Retinal pigment epithelial cell (primary cell): ENCODE data around the gene ALAS1.
"Not testable (repeated sequence)": the region's sequence is repeated elsewhere in the genome, so short reads cannot be mapped to it uniquely, and the experiment has no call there.

Source experiments
- DNase-seq: peaks from one replicate; pipeline ENCODE4 v3.0.0-alpha.2; 2010; ENCODE audit warnings: low read depth
- H3K4me3 ChIP-seq: 2 replicates; pipeline ENCODE4 v1.5.1; 2011; ENCODE audit warnings: mild to moderate bottlenecking, low read length, control low read depth, moderate library complexity
- TF ChIP-seq, protein P1 (sequence below): conservative IDR thresholded peaks from 2 replicates; pipeline ENCODE4 v1.5.1; 2011; ENCODE audit warnings: low read depth, low read length, control low read depth, inconsistent platforms

ALAS1 gene

GRCh38 chr3:52177701-52178042 lies 20.3 kb upstream of the ALAS1 start:
- no peak for DNase-seq
- H3K4me3 ChIP-seq, result no peak overlapping the region
- TF ChIP-seq, protein P1, sequence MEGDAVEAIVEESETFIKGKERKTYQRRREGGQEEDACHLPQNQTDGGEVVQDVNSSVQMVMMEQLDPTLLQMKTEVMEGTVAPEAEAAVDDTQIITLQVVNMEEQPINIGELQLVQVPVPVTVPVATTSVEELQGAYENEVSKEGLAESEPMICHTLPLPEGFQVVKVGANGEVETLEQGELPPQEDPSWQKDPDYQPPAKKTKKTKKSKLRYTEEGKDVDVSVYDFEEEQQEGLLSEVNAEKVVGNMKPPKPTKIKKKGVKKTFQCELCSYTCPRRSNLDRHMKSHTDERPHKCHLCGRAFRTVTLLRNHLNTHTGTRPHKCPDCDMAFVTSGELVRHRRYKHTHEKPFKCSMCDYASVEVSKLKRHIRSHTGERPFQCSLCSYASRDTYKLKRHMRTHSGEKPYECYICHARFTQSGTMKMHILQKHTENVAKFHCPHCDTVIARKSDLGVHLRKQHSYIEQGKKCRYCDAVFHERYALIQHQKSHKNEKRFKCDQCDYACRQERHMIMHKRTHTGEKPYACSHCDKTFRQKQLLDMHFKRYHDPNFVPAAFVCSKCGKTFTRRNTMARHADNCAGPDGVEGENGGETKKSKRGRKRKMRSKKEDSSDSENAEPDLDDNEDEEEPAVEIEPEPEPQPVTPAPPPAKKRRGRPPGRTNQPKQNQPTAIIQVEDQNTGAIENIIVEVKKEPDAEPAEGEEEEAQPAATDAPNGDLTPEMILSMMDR, result no peak

DNA sequence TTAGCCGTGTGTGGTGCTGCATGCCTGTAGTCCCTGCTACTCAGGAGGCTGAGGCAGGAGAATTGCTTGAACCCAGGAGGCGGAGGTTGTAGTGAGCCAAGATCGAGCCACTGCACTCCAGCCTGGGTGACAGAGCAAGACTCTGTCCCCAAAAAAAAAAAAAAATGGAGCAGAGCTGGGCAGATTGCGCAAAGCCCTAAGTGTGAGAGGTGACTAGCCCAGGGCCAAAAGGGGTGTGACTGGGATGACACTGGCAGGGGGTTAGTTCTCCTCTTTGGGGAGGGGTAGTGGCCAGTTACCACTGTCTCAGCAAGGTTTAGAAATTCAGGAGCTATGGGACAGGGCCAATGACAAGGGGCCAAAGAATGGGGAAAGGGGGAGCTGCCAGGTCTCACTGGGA lies 19.8 kb upstream of the ALAS1 start:
- DNase-seq, H3K4me3 ChIP-seq: not testable (repeated sequence)

GRCh38 chr3:52178537-52178936 lies 19.4 kb upstream of the ALAS1 start:
- no peak overlapping the region for H3K4me3 ChIP-seq
- TF ChIP-seq, protein P1, result no peak
- DNase-seq, result no peak

GRCh38 chr3:52181543-52181942 lies 16.4 kb upstream of the ALAS1 start:
- TF ChIP-seq, protein P1, result no peak
- DNase-seq, result no peak

GRCh38 chr3:52182196-52182595 lies 15.8 kb upstream of the ALAS1 start:
- no peak overlapping the region for H3K4me3 ChIP-seq
- DNase-seq, result no peak
- TF ChIP-seq, protein P1, result no peak

More at GRCh38 chr3:52181543-52181942, 16.4 kb upstream of the ALAS1 start:
- no peak overlapping the region for H3K4me3 ChIP-seq

- TF ChIP-seq, protein P1, result no peak
- no peak overlapping the region for H3K4me3 ChIP-seq
- no peak for DNase-seq
Measured at GRCh38 chr3:52182691-52183090, 15.3 kb upstream of the ALAS1 start.

DNA sequence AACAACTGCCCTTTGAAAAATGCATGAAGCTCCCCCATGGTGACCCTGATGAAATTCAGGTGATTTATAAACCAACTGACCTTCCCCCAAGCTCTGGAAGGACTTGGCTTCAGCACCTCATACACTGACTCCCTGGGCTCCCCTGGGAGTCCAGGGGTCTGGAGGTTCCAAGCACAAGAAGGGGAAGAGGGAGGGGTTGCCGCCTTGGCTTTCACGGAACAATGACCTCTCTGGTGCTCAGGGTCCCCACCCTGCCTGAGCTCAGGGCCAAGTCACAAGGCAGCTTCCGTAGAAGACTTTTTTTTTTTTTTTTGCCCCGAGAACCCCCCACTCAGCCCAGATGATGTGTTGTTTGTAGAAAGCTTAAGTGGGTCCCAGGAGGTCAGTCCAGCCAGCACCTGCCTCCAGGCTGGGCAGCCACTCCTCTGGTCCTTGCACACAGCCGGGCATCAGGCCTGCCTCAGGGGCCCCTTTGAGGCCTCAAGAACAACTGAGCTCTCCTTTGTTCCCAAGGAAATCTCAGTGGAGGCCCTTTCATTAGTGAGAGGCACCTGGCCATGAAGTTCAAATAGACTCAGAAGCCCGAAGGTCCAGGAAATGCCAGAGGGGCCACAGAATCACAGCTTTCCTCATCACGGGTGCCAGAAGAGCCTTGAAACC lies 14.0 kb upstream of the ALAS1 start:
- DNase-seq, result no peak
- TF ChIP-seq, protein P1, result no peak
- H3K4me3 ChIP-seq, result no peak overlapping the region

GRCh38 chr3:52184690-52185089 lies 13.3 kb upstream of the ALAS1 start:
- no peak for DNase-seq
- TF ChIP-seq, protein P1, result no peak
- H3K4me3 ChIP-seq, result no peak overlapping the region
